PFSK-1 (cell line): ENCODE measurements around the gene DKK3.

Source experiments
- POLR2AphosphoS5 ChIP-seq: IDR thresholded peaks from 2 replicates; pipeline ENCODE4 v1.6.1; 2012; ENCODE audit warnings: low read depth, mild to moderate bottlenecking, control low read depth, low read length, moderate library complexity
- TAF1 ChIP-seq: IDR thresholded peaks from 2 replicates; pipeline ENCODE4 v1.6.1; 2012; ENCODE audit warnings: low read length, control low read depth, borderline replicate concordance; ENCODE audit not compliant: insufficient read depth

DNA sequence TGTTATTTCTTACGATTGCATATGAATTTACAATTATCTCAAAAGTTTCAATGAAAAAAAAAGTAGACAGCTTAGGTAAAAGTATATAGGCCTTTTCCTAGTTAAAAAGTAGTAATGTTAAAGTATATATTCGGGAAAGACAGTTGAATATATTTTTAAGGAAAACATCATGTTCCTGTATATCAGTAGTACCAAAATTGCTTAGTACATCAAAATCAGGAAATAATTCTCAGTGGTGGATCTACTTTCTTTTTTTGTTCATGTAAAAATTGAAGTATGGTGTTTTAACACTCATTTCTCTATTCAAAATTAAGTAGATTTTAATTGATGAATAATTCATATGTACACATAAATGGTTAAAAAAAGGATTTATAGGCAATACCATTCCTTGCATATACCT lies 92.8 kb downstream of the DKK3 start:
- TF ChIP-seq POLR2AphosphoS5 (no peak), TAF1 (no peak)
